Measurements from ENCODE around the gene HMGN3. TPM values are rescaled to one million over a fixed set of nuclear protein-coding genes. Genes with fewer than 3 reads are reported as not detected.

Gene HMGN3
- total and polyA plus RNA-seq, 2 of the 13 experiments (the other 11 are each of a cell fraction or from before 2014, with no cell fraction given): 67.9 to 145 TPM

GRCh38 chr6:79201983-79202382, 32.5 kb downstream of the HMGN3 start:
- no TSS peak for BruUV-seq (replicated peaks)
- in situ Hi-C loops (cut with HindIII; ENCODE audit: extremely low pct_ligation_motif_present, low pct_unique_long_range_greater_than_20kb): no loop called here
- ChIA-PET POLR2A (no interaction called here), CTCF (ENCODE audit: low intra/inter-chr PET ratio, low total read pairs) (no interaction called here)
- H3K9me3 ChIP-seq (ENCODE audit: low read length): no peaks in the 10 kb centered on the region
- no peaks in the 10 kb centered on the region for H3K79me2 ChIP-seq (ENCODE audit: insufficient read depth, low read length)
- H3K4me1 ChIP-seq (ENCODE audit: insufficient read depth, low read length): no peaks in the 10 kb centered on the region
- ATAC-seq (no peak), FAIRE-seq (no peak), DNase-seq (ENCODE audit: low spot score) (no peak)
- WGBS (ENCODE audit: low lambda C conversion rate): 97% methylated on average over 3 of the region's 3 CpGs
- H3K36me3 ChIP-seq (replicated peaks in 1 of 2; ENCODE audit: control insufficient read depth in 1 of 2, insufficient read depth in 2 of 2, low read length in 2 of 2): peaks cover 6 to 33% of the 10 kb centered on the region in 2 experiments
- intact Hi-C loops (cut with micrococcal nuclease; ENCODE audit: unreplicated experiment): no loop called here
- H4K20me1 ChIP-seq (ENCODE audit: insufficient read depth, low read length): no peaks in the 10 kb centered on the region
- no peak overlapping the region for H3K4me2 ChIP-seq (ENCODE audit: low read depth, low read length)
- H2AFZ ChIP-seq (ENCODE audit: low read length): no peak overlapping the region
- H3K4me3 ChIP-seq (replicated peaks in 1 of 3; ENCODE audit: insufficient read depth in 1 of 3, low read depth in 2 of 3, low read length in 3 of 3): no peak overlapping the region
- no peak overlapping the region for H3K27ac ChIP-seq (ENCODE audit: extremely low read length, insufficient read depth, low read length)
- no peaks in the 10 kb centered on the region for H3K27me3 ChIP-seq (ENCODE audit: control insufficient read depth in 1 of 2, insufficient read depth in 2 of 2, low read length in 2 of 2)
- TF ChIP-seq MXD1 (CRISPR knock-in tag; IDR thresholded peaks at IDR 0.05) (no peak), ZBTB42 (CRISPR knock-in tag; IDR thresholded peaks at IDR 0.05) (no peak), CAMTA2 (CRISPR knock-in tag; IDR thresholded peaks at IDR 0.05; ENCODE audit: borderline replicate concordance) (no peak), WIZ (CRISPR knock-in tag; IDR thresholded peaks at IDR 0.05) (no peak), NFYC (CRISPR knock-in tag; IDR thresholded peaks at IDR 0.05) (no peak)
- H3K9ac ChIP-seq (ENCODE audit: insufficient read depth, low read depth, low read length): no peak overlapping the region

- CTCF ChIA-PET (ENCODE audit: low intra/inter-chr PET ratio, low total read pairs): no interaction called here
- H4K20me1 ChIP-seq (ENCODE audit: insufficient read depth, low read length): no peaks in the 10 kb centered on the region
- H3K4me2 ChIP-seq (ENCODE audit: low read depth, low read length): no peak overlapping the region
- no peak for DNase-seq (ENCODE audit: low spot score)
- no peak overlapping the region for H3K4me3 ChIP-seq (replicated peaks in 1 of 3; ENCODE audit: insufficient read depth in 1 of 3, low read depth in 2 of 3, low read length in 3 of 3)
- H3K9ac ChIP-seq (ENCODE audit: insufficient read depth, low read depth, low read length): no peak overlapping the region
- no peaks in the 10 kb centered on the region for H3K27me3 ChIP-seq (ENCODE audit: control insufficient read depth in 1 of 2, insufficient read depth in 2 of 2, low read length in 2 of 2)
- H3K9me3 ChIP-seq (ENCODE audit: low read length): no peaks in the 10 kb centered on the region
- peaks cover 6 to 28% of the 10 kb centered on the region in 2 experiments for H3K36me3 ChIP-seq (replicated peaks in 1 of 2; ENCODE audit: control insufficient read depth in 1 of 2, insufficient read depth in 2 of 2, low read length in 2 of 2)
- no peak overlapping the region for H3K27ac ChIP-seq (ENCODE audit: extremely low read length, insufficient read depth, low read length)
- H2AFZ ChIP-seq (ENCODE audit: low read length): no peak overlapping the region
- POLR2A ChIA-PET: no interaction called here
- in situ Hi-C loops (cut with HindIII; ENCODE audit: extremely low pct_ligation_motif_present, low pct_unique_long_range_greater_than_20kb) (no loop called here), intact Hi-C loops (cut with micrococcal nuclease; ENCODE audit: unreplicated experiment) (no loop called here)
- WGBS (ENCODE audit: low lambda C conversion rate): 92% methylated on average over 1 of the region's 1 CpG
- H3K79me2 ChIP-seq (ENCODE audit: insufficient read depth, low read length): no peaks in the 10 kb centered on the region
- ATAC-seq: no peak
- BruUV-seq (replicated peaks): no TSS peak
- no peak for FAIRE-seq
- H3K4me1 ChIP-seq (ENCODE audit: insufficient read depth, low read length): no peaks in the 10 kb centered on the region
- no peak for TF ChIP-seq ZFY (CRISPR knock-in tag; IDR thresholded peaks at IDR 0.05)
- TF ChIP-seq ZFP36 (IDR thresholded peaks at IDR 0.05; ENCODE audit: borderline replicate concordance, low read depth, low read length, partially characterized antibody): no peak
- TF ChIP-seq BRF2 (CRISPR knock-in tag; IDR thresholded peaks at IDR 0.05): no peak
- TF ChIP-seq DPF2 (CRISPR knock-in tag; IDR thresholded peaks at IDR 0.05; ENCODE audit: borderline replicate concordance, low read depth): no peak
- TF ChIP-seq PAXIP1 (CRISPR knock-in tag; conservative IDR thresholded peaks at IDR 0.05): no peak
- TF ChIP-seq ZNF224 (CRISPR knock-in tag; IDR thresholded peaks at IDR 0.05): no peak
- TF ChIP-seq PPARG (CRISPR knock-in tag; conservative IDR thresholded peaks at IDR 0.05): no peak
- TF ChIP-seq MYNN (CRISPR knock-in tag; IDR thresholded peaks at IDR 0.05; ENCODE audit: low read depth): no peak
- TF ChIP-seq ZNF441 (CRISPR knock-in tag; IDR thresholded peaks at IDR 0.05; ENCODE audit: borderline replicate concordance): no peak
- TF ChIP-seq MED1 (CRISPR knock-in tag; IDR thresholded peaks at IDR 0.05): no peak
- no peak for TF ChIP-seq ZNF460 (CRISPR knock-in tag; IDR thresholded peaks at IDR 0.05; ENCODE audit: borderline replicate concordance)
Observed at GRCh38 chr6:79201143-79201542, 33.3 kb downstream of the HMGN3 start.

Measured in HepG2 (cell line).